HG03103 (cell line): ENCODE data around the gene ITGA5.
"Not testable (repeated sequence)": the region's sequence is repeated elsewhere in the genome, so short reads cannot be mapped to it uniquely, and the experiment has no call there.

Experiments used
- ATAC-seq: cut with Tn5 transposase; IDR thresholded peaks from one replicate; pipeline ENCODE4 v1.9.1; 2021; ENCODE audit warnings: low read depth; ENCODE audit not compliant: unreplicated experiment

The ITGA5 gene

DNA sequence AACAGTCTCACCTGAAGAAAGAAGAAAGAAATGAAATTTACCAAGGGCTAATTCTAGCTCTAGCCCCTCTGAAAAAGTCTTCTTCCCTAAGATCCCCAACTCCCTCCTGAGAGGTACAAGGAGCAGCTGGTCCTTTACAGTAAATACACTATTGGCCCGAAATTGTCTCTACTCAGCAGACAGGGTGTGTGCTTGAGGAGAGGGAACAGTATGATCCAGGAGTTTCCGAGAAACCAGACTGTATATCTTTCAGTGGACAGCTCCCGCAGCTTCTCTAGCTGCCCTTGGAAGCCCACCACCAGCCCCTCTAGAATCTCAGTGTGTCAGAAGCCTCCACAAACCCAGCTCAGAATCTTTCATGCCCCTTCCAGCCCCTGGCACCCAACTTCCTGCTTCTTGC, 62.8 kb downstream of the ITGA5 start:
- no peak for ATAC-seq

- no peak for ATAC-seq
Measured at GRCh38 chr12:54355104-54355815, 63.8 kb downstream of the ITGA5 start.

GRCh38 chr12:54354271-54354670, 64.8 kb downstream of the ITGA5 start:
- ATAC-seq: not testable (repeated sequence)

DNA sequence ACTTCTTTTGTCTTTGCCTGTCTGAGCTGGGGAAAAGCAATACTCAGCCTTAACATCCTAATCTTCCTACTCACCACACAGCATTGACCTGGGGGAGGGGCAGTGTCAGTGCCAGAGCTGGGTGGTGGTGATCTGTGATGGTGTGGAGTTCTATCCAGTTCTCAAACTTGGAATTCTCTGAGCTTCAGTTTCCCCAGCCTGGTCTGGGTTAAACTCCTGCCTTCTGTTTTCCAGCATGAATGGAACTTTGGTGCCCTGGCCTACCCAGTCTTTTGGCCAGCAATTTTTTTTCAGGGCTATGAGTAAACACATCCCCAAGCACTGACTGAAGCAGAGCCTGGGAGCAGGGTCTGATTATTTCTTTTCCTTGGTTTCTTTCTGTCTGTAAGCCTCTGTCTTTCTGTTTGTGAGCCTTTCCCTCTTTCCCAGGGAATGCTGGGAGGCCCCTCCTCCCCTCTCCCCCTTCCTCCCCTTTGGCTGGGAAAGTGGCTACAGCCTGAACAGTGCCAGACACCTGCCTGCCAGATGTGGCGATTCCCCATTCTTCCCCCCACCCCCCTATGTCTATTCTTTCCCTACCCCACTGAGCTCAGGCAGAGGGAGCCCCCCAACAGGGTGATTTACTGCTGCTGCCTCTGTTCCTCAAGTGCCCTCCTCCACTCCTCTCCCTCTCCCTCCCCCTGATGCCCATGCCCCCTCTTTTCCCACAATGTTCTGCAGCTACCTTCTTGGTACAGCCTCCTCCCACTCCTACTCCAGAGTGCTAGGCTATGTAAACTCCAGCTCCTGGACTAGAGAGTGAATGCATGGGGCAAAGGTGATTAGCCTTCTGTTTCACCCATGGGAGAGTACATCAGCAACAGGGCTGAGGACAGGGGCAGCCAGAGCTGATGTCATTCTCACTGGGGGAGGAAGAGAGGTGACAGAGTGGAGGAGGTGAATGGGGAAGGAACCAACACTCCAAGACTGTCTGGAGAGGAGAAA, 65.9 kb downstream of the ITGA5 start:
- no peak for ATAC-seq

GRCh38 chr12:54352022-54352531, 67.0 kb downstream of the ITGA5 start:
- ATAC-seq: no peak

- no peak for ATAC-seq
Measured at GRCh38 chr12:54351341-54351740, 67.7 kb downstream of the ITGA5 start.

GRCh38 chr12:54350743-54351142, 68.3 kb downstream of the ITGA5 start:
- ATAC-seq: no peak

GRCh38 chr12:54349679-54350078, 69.4 kb downstream of the ITGA5 start:
- ATAC-seq: no peak

GRCh38 chr12:54349036-54349435, 70.0 kb downstream of the ITGA5 start:
- ATAC-seq: no peak
